K562 (cell line): ENCODE measurements around the gene CTIF. TPM values are rescaled to one million over a fixed set of nuclear protein-coding genes. Genes with fewer than 3 reads are reported as not detected.

Experiments used
- ATAC-seq: fragments of 200-7000 bp; cut with Tn5 transposase; 3 replicates; pipeline ENCODE4 v1.9.1; 2020; ENCODE audit warnings: moderate library complexity
- BruUV-seq: library from RNA; stranded (reverse); fragments of 400-500 nt; replicated peaks from 2 replicates; lab custom pipeline; 2021; lab: Mats Ljungman, UMichigan
- CTCF ChIA-PET: fragments of 300-600 bp; formaldehyde crosslinking; extraction: SDS; loops from one replicate; lab custom pipeline; 2021; ENCODE audit warnings: low intra/inter-chr PET ratio; lab: Yijun Ruan, JAX
- POLR2A ChIA-PET: fragments of 300-600, 350-650 bp; sonication (Branson Sonifier 250); formaldehyde crosslinking; extraction: SDS; loops from one replicate; lab custom pipeline; 2021; ENCODE audit warnings: antibody characterized with exemption, inconsistent platforms; lab: Yijun Ruan, JAX
- DNase-seq, 4 experiments: peaks; one replicate each; pipeline versions ENCODE4 v3.0.0 to v3.0.0-alpha.2; 2011 to 2018; ENCODE audit warnings: low spot score in 3 of 4, mixed read lengths in 3 of 4; ENCODE audit errors: extremely low read depth in 1 of 4
- FAIRE-seq: peaks from 2 replicates; lab custom pipeline; 2011; peaks lifted over from hg19 to GRCh38; lab: Jason Lieb, UNC
- H2AFZ ChIP-seq: 2 replicates; pipeline ENCODE4 v1.6.0; 2011; ENCODE audit warnings: low read depth, low read length, control low read depth, inconsistent platforms
- H3K27ac ChIP-seq: fragments of 200-600 bp; 3 replicates; pipeline ENCODE4 v1.8.0; 2011; ENCODE audit warnings: low read depth, mild to moderate bottlenecking, control low read depth, inconsistent platforms, low read length, moderate library complexity, mixed read lengths; ENCODE audit errors: extremely low read depth
- H3K27me3 ChIP-seq, 2 experiments: fragments of 300-600 bp in 1 of 2; 2 replicates in 1 of 2; 3 replicates in 1 of 2; pipeline versions ENCODE4 v1.6.0 to v1.8.0; 2011; ENCODE audit warnings: inconsistent platforms in 2 of 2, low read length in 2 of 2, mild to moderate bottlenecking in 1 of 2, mixed read lengths in 1 of 2, moderate library complexity in 1 of 2; ENCODE audit not compliant: control insufficient read depth in 2 of 2, insufficient read depth in 2 of 2
- H3K36me3 ChIP-seq: fragments of 300-600 bp; 3 replicates; pipeline ENCODE4 v1.8.0; 2011; ENCODE audit warnings: mild to moderate bottlenecking, low read length, inconsistent platforms; ENCODE audit not compliant: control insufficient read depth, insufficient read depth
- H3K4me1 ChIP-seq, 2 experiments: fragments of 200-600 bp in 1 of 2; replicated peaks in 1 of 2; 2 replicates in 1 of 2; 3 replicates in 1 of 2; pipeline versions ENCODE4 v1.5.1 to v1.8.0; 2011; ENCODE audit warnings: inconsistent platforms in 2 of 2, low read length in 2 of 2, mild to moderate bottlenecking in 1 of 2, mixed read lengths in 1 of 2, moderate library complexity in 1 of 2; ENCODE audit not compliant: control insufficient read depth in 2 of 2, insufficient read depth in 2 of 2
- H3K4me2 ChIP-seq: 2 replicates; pipeline ENCODE4 v1.6.1; 2011; ENCODE audit warnings: low read length, control low read depth, inconsistent platforms, mixed read lengths; ENCODE audit not compliant: insufficient read depth
- H3K4me3 ChIP-seq: fragments of 200-600 bp; sonication (generic), shearing (Covaris generic); 2 replicates; pipeline ENCODE4 v1.5.1; 2016; ENCODE audit warnings: control low read depth, inconsistent platforms
- H3K79me2 ChIP-seq: fragments of 200-600 bp; 3 replicates; pipeline ENCODE4 v1.8.0; 2011; ENCODE audit warnings: low read length, inconsistent platforms; ENCODE audit not compliant: control insufficient read depth, insufficient read depth
- H3K9ac ChIP-seq, 2 experiments: 2 replicates each; pipeline versions ENCODE4 v1.6.0 to v1.6.1; 2011; ENCODE audit warnings: low read depth in 2 of 2, low read length in 2 of 2, control low read depth in 1 of 2, inconsistent platforms in 1 of 2, mild to moderate bottlenecking in 1 of 2, mixed read lengths in 1 of 2; ENCODE audit not compliant: insufficient read depth in 1 of 2
- H3K9me1 ChIP-seq: one replicate; pipeline ENCODE4 v1.6.0; 2011; ENCODE audit warnings: inconsistent platforms, mild to moderate bottlenecking, low read length, moderate library complexity; ENCODE audit not compliant: control insufficient read depth, insufficient read depth
- H3K9me3 ChIP-seq: replicated peaks from 2 replicates; pipeline ENCODE4 v1.5.1; 2011; ENCODE audit warnings: low read depth, low read length, inconsistent platforms; ENCODE audit not compliant: control insufficient read depth, insufficient read depth
- H4K20me1 ChIP-seq: replicated peaks from 2 replicates; pipeline ENCODE4 v1.6.1; 2011; ENCODE audit warnings: low read length, inconsistent platforms, mixed read lengths; ENCODE audit not compliant: control insufficient read depth, insufficient read depth
- BRD4 ChIP-seq: fragments of 200-600 bp; sonication (generic); IDR thresholded peaks from 2 replicates; pipeline ENCODE4 v1.6.1; 2017; ENCODE audit warnings: inconsistent platforms
- PRDM10 ChIP-seq: fragments of 450-650 bp; IDR thresholded peaks from 2 replicates; pipeline ENCODE4 v1.6.1; 2018; ENCODE audit not compliant: partially characterized antibody
- TEAD2 ChIP-seq: fragments of 450-650 bp; IDR thresholded peaks from 2 replicates; pipeline ENCODE4 v1.6.1; 2016; ENCODE audit warnings: missing genetic modification characterization, control low read depth, missing compliant biosample characterization
- ZBTB8A ChIP-seq: fragments of 450-650 bp; IDR thresholded peaks from 2 replicates; pipeline ENCODE4 v1.6.1; 2018; ENCODE audit warnings: mild to moderate bottlenecking, moderate library complexity; ENCODE audit not compliant: partially characterized antibody
- ZFP30 ChIP-seq: fragments of 250-450 bp; sonication (Bioruptor Pico); IDR thresholded peaks from 2 replicates; pipeline ENCODE4 v1.8.0; 2022; ENCODE audit warnings: moderate library complexity, mild to moderate bottlenecking, inconsistent platforms, borderline replicate concordance
- ZNF77 ChIP-seq: fragments of 250-450 bp; sonication (Bioruptor Pico); IDR thresholded peaks from 2 replicates; pipeline ENCODE4 v1.5.0; 2020
- WGBS: fragments of 100-300 bp; shearing (Covaris generic); methylation state at CpG from one replicate; pipeline ENCODE4 v1.1.6; 2016; ENCODE audit warnings: low coverage, mixed read lengths; ENCODE audit not compliant: insufficient coverage; ENCODE audit errors: missing lambda C conversion rate; 5-methylcytosine and 5-hydroxymethylcytosine counted together
- in situ Hi-C: fragments of 300-500 bp; cut with MboI; formaldehyde crosslinking; loops from 4 replicates; pipeline ENCODE4 v1.15.0; 2018; ENCODE audit warnings: inconsistent platforms, mixed read lengths
- intact Hi-C: fragments of 100-400 bp; cut with micrococcal nuclease; formaldehyde crosslinking; loops from 2 replicates; pipeline ENCODE4 v1.14.2; 2022
- polyA plus RNA-seq, 8 experiments: library from polyadenylated mRNA; depleted of rRNA in 4 of 8; stranded (reverse) in 5 of 8; unstranded in 3 of 8; fragments of >200 nt; fragmentation: Nextera tagmentation in 2 of 8; fragmentation: Illumina TruSeq in 1 of 8; extraction: Ambion mirVana in 2 of 8; extraction: Trizol in 1 of 8; gene quantifications; 2 replicates each; pipeline versions ENCODE4 v1.2.1 to v1.2.3, GENCODE V29; 2011 to 2014; ENCODE audit warnings: inconsistent platforms in 1 of 8, missing spikeins in 1 of 8
- total RNA-seq, 7 experiments: library from RNA; depleted of rRNA in 6 of 7; stranded (reverse); fragments of >200 nt in 6 of 7; fragmentation: Illumina TruSeq in 2 of 7; extraction: Trizol in 2 of 7; gene quantifications; 2 replicates each; pipeline versions ENCODE4 v1.2.1 to v1.2.3, GENCODE V29; 2011 to 2021; ENCODE audit warnings: low replicate concordance in 1 of 7
- TF ChIP-seq, protein P1 (sequence below), 2 experiments: fragments of 450-650 bp in 1 of 2; sonication (generic) in 1 of 2; formaldehyde crosslinking in 1 of 2; IDR thresholded peaks; 2 replicates each; pipeline versions ENCODE4 v1.7.1 to v1.9.0; 2016 to 2022; ENCODE audit warnings: inconsistent platforms in 1 of 2, mild to moderate bottlenecking in 1 of 2, missing genetic modification reagents in 1 of 2

The CTIF gene
- total and polyA plus RNA-seq, 9 of the 15 experiments (the other 6 are each of a cell fraction or from before 2014, with no cell fraction given), result 0.17 to 11.5 (median 2.2) TPM

DNA sequence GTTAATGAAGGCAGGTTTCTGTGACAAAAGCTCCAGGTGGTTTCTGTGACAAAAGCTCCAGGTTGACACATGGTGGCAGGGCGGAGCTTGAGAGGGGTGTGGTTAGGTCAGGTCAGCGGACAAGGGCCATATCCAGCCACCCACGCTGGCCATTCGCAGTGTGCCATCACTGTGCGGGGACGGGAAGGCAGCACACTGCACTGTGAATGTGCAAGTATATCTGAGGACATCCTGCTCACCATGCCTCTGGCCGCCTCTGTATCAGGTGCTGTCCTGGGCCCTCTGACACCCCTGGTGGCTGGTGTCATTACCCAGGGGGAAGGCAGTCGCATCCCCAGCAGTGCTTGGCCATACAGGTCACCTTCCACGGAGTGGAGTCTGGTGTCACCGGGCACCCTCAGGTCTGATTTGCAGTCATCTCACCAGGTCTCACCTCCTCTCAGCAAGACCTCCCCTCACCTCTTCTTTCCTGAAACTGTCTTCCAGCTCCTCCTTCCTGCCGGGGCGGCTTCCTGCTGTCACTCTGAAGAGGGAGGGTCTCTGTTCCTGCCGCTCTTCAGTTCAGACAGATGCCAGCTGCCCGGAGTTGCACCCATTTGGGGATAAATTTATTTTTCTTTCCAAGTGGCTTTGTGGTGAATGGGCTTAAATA, 34.9 kb downstream of the CTIF start:
- BruUV-seq, result no TSS peak
- no peak for TF ChIP-seq ZFP30 (CRISPR knock-in tag)
- no peak for TF ChIP-seq ZNF77 (CRISPR knock-in tag)
- no peak for TF ChIP-seq PRDM10
- no peak for TF ChIP-seq BRD4
- TF ChIP-seq, protein P1, sequence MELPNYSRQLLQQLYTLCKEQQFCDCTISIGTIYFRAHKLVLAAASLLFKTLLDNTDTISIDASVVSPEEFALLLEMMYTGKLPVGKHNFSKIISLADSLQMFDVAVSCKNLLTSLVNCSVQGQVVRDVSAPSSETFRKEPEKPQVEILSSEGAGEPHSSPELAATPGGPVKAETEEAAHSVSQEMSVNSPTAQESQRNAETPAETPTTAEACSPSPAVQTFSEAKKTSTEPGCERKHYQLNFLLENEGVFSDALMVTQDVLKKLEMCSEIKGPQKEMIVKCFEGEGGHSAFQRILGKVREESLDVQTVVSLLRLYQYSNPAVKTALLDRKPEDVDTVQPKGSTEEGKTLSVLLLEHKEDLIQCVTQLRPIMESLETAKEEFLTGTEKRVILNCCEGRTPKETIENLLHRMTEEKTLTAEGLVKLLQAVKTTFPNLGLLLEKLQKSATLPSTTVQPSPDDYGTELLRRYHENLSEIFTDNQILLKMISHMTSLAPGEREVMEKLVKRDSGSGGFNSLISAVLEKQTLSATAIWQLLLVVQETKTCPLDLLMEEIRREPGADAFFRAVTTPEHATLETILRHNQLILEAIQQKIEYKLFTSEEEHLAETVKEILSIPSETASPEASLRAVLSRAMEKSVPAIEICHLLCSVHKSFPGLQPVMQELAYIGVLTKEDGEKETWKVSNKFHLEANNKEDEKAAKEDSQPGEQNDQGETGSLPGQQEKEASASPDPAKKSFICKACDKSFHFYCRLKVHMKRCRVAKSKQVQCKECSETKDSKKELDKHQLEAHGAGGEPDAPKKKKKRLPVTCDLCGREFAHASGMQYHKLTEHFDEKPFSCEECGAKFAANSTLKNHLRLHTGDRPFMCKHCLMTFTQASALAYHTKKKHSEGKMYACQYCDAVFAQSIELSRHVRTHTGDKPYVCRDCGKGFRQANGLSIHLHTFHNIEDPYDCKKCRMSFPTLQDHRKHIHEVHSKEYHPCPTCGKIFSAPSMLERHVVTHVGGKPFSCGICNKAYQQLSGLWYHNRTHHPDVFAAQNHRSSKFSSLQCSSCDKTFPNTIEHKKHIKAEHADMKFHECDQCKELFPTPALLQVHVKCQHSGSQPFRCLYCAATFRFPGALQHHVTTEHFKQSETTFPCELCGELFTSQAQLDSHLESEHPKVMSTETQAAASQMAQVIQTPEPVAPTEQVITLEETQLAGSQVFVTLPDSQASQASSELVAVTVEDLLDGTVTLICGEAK (IDR thresholded peaks at IDR 0.05), result no peak
- TF ChIP-seq, protein P1 (CRISPR knock-in tag; IDR thresholded peaks at IDR 0.05), result no peak
- TF ChIP-seq TEAD2 (tag), result no peak
- no peak for TF ChIP-seq ZBTB8A

More for the DNA sequence above, 34.9 kb downstream of the CTIF start:
- in situ Hi-C loops, result no loop called here
- intact Hi-C loops, result no loop called here
- Histone ChIP-seq H3K9me1 (no peaks in the 10 kb centered on the region), H2AFZ (no peak overlapping the region), H3K27ac (no peak overlapping the region), H3K9me3 (no peaks in the 10 kb centered on the region), H4K20me1 (0 out of 2 replicates have a peak, but pooled peaks cover 3% of the 10 kb centered on the region), H3K36me3 (no peaks in the 10 kb centered on the region), H3K4me1 (peaks cover 3 to 8% of the 10 kb centered on the region in 2 experiments; a peak in 4 of 5 replicates), H3K4me2 (peak overlapping the region; percentile 51), H3K9ac (peak overlapping the region in 1 of 2 experiments; percentile 61; a peak in 2 of 4 replicates), H3K4me3 (no peak overlapping the region), H3K27me3 (no peaks in the 10 kb centered on the region), H3K79me2 (no peaks in the 10 kb centered on the region)
- CTCF ChIA-PET, result no interaction called here
- 42% methylated on average over 14 of the region's 14 CpGs for WGBS
- DNase-seq, result peak; percentile 36 to 61 (median 44)
- ATAC-seq, result peak; percentile 90
- POLR2A ChIA-PET, result no interaction called here
- FAIRE-seq, result peak; percentile 85
